Left ventricle myocardium inferior (tissue), 1 donor: ENCODE measurements around the gene FAM171A1. TPM values are rescaled to one million over a fixed set of nuclear protein-coding genes. Genes with fewer than 3 reads are reported as not detected.

Experiments used
- DNase-seq: peaks from one replicate; pipeline ENCODE4 v3.0.0-alpha.2; 2020
- H3K27ac ChIP-seq: fragments of 200-600 bp; replicated peaks from 2 replicates; pipeline ENCODE4 v1.8.0; 2021
- H3K27me3 ChIP-seq: fragments of 200-600 bp; 2 replicates; pipeline ENCODE4 v1.8.0; 2021; ENCODE audit warnings: low read depth
- H3K36me3 ChIP-seq: fragments of 200-600 bp; 2 replicates; pipeline ENCODE4 v1.8.0; 2021
- H3K4me1 ChIP-seq: fragments of 200-600 bp; 2 replicates; pipeline ENCODE4 v1.8.0; 2021
- H3K4me3 ChIP-seq: fragments of 200-600 bp; 2 replicates; pipeline ENCODE4 v1.8.0; 2021; ENCODE audit warnings: mild to moderate bottlenecking, moderate library complexity
- H3K9me3 ChIP-seq: fragments of 200-600 bp; replicated peaks from 2 replicates; pipeline ENCODE4 v1.8.0; 2021
- CTCF ChIP-seq: fragments of 200-600 bp; IDR thresholded peaks from 2 replicates; pipeline ENCODE4 v1.8.0; 2021; ENCODE audit warnings: antibody characterized with exemption, mild to moderate bottlenecking, borderline replicate concordance
- intact Hi-C: fragments of 100-400 bp; cut with micrococcal nuclease; formaldehyde crosslinking; loops from one replicate; pipeline ENCODE4 v1.11.0; 2022
- total RNA-seq: library from RNA; stranded (reverse); fragmentation: NEBNext Ultra II Directional; extraction: Animal tissue kit (Norgen Biotek cat#: 25700); gene quantifications from one replicate; pipeline ENCODE4 v1.2.1, GENCODE V29; 2021
- donor health status: DM: no; HTN: yes; CAD: no; lungs with severe emphysema.

The FAM171A1 gene
- total RNA-seq, 1 donor from 2014 or later = 8.3 TPM

DNA sequence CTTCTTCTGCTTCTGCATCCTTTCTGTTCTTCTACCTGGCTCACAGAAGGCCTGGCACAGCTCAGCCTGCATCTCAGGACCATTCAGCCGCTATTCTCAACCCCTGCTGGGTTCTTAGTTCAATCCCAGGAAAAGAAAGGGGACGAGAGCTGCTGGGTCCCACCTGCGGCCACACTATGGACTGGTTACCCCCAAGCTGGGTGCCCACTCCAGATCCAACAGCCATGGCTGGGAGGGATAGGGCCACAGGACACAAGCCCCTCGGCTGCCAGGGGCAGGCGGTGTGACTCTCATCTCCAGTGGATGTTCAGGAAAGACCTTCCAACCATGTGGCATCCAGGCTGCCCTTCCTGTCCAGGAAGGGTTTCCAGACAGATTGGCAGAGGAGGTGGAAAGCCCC lies 105.0 kb downstream of the FAM171A1 start:
- Histone ChIP-seq H3K27me3 (no peaks in the 10 kb centered on the region), H3K36me3 (peaks cover 11% of the 10 kb centered on the region), H3K9me3 (peaks cover 13% of the 10 kb centered on the region), H3K4me3 (no peak overlapping the region), H3K4me1 (peaks cover 12% of the 10 kb centered on the region), H3K27ac (no peak overlapping the region)
- no peak for TF ChIP-seq CTCF
- no peak for DNase-seq
- intact Hi-C loops = no loop called here

DNA sequence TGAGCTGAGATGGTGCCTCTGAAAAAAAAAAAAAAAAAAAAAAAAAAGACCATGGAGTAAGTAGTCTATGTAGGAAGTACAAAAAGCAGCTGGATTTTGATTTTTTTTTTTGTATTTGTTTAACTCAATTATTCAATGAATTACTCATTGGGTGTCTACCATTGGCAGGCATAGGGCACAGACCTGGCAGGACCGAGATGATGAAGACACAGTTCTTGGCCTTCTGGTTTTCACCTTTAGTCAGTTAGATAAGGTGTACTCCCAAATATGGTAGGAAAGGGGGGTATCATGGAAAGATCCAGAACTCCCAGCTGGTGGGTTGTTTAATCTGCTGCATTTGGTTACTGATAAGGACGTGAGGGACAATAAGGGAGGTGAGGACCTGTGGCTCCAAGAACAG lies 105.5 kb downstream of the FAM171A1 start:
- H3K27ac ChIP-seq = no peak overlapping the region
- TF ChIP-seq CTCF = no peak

GRCh38 chr10:15265056-15265455 lies 106.0 kb downstream of the FAM171A1 start:
- H3K4me1 ChIP-seq = peaks cover 12% of the 10 kb centered on the region
- no peak overlapping the region for H3K27ac ChIP-seq
- TF ChIP-seq CTCF = no peak
- DNase-seq = no peak
- no peak overlapping the region for H3K4me3 ChIP-seq
- no peaks in the 10 kb centered on the region for H3K27me3 ChIP-seq
- peaks cover 8% of the 10 kb centered on the region for H3K36me3 ChIP-seq
- peaks cover 8% of the 10 kb centered on the region for H3K9me3 ChIP-seq
- intact Hi-C loops = no loop called here

More for the DNA sequence above, 105.5 kb downstream of the FAM171A1 start:
- no peaks in the 10 kb centered on the region for H3K27me3 ChIP-seq
- H3K4me3 ChIP-seq = no peak overlapping the region
- intact Hi-C loops = no loop called here
- peaks cover 11% of the 10 kb centered on the region for H3K36me3 ChIP-seq
- peaks cover 12% of the 10 kb centered on the region for H3K4me1 ChIP-seq
- no peak for DNase-seq
- H3K9me3 ChIP-seq = peaks cover 13% of the 10 kb centered on the region

DNA sequence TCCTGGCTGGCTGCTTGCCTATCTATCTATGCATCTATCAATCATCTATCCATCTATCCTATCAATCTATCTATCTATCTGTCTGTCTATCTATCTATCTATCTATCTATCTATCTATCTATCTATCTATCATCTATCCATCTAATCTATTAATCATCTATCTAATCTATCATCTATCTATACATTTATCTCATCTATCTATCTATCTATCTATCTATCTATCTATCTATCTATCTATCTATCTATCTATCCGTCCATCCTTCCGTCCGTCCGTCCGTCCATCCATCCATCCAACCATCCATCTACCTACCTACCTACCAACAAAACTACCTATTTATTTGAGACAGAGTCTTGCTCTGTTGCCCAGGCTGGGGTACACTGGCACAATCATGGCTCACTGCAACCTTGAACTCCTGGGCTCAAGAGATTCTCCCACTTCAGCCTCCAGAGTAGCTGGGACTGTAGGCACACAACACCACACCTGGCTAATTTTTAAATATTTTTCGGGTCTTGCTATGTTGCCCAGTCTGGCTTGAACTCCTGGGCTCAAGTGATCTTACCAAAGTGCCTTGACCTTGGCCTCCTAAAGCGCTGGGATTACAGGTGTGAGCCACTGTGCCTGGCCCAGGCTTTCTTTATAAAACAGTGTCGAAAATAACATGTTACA lies 107.3 kb downstream of the FAM171A1 start:
- no peaks in the 10 kb centered on the region for H3K9me3 ChIP-seq
- no peak overlapping the region for H3K4me3 ChIP-seq
- TF ChIP-seq CTCF = no peak
- DNase-seq = no peak
- H3K27me3 ChIP-seq = no peaks in the 10 kb centered on the region
- no peak overlapping the region for H3K27ac ChIP-seq
- no peaks in the 10 kb centered on the region for H3K36me3 ChIP-seq
- peaks cover 12% of the 10 kb centered on the region for H3K4me1 ChIP-seq
- intact Hi-C loops = no loop called here

- H3K36me3 ChIP-seq = no peaks in the 10 kb centered on the region
- no peak overlapping the region for H3K27ac ChIP-seq
- no peak overlapping the region for H3K4me3 ChIP-seq
- H3K27me3 ChIP-seq = no peaks in the 10 kb centered on the region
- H3K4me1 ChIP-seq = peaks cover 12% of the 10 kb centered on the region
- no peaks in the 10 kb centered on the region for H3K9me3 ChIP-seq
- intact Hi-C loops = no loop called here
- no peak for DNase-seq
- peak; percentile 57 for TF ChIP-seq CTCF
Measured at GRCh38 chr10:15262036-15262713, 108.9 kb downstream of the FAM171A1 start.
